ENCODE results near the gene ZNRF1.
"Not testable (repeated sequence)": the region's sequence is repeated elsewhere in the genome, so short reads cannot be mapped to it uniquely, and the experiment has no call there.

The ZNRF1 gene

GRCh38 chr16:75121949-75122568 lies 123.2 kb downstream of the ZNRF1 start:
- no peak for DNase-seq (ENCODE audit: low read depth)
- no peak overlapping the region for H3K4me3 ChIP-seq (ENCODE audit: control insufficient read depth, low read depth, low read length)
- no peak for TF ChIP-seq CTCF (conservative IDR thresholded peaks at IDR 0.05; ENCODE audit: control insufficient read depth, insufficient read depth, low read depth, low read length)

GRCh38 chr16:75122609-75123008 lies 123.8 kb downstream of the ZNRF1 start:
- no peak for DNase-seq (ENCODE audit: low read depth)
- H3K4me3 ChIP-seq (ENCODE audit: control insufficient read depth, low read depth, low read length), result no peak overlapping the region
- TF ChIP-seq CTCF (conservative IDR thresholded peaks at IDR 0.05; ENCODE audit: control insufficient read depth, insufficient read depth, low read depth, low read length), result no peak

DNA sequence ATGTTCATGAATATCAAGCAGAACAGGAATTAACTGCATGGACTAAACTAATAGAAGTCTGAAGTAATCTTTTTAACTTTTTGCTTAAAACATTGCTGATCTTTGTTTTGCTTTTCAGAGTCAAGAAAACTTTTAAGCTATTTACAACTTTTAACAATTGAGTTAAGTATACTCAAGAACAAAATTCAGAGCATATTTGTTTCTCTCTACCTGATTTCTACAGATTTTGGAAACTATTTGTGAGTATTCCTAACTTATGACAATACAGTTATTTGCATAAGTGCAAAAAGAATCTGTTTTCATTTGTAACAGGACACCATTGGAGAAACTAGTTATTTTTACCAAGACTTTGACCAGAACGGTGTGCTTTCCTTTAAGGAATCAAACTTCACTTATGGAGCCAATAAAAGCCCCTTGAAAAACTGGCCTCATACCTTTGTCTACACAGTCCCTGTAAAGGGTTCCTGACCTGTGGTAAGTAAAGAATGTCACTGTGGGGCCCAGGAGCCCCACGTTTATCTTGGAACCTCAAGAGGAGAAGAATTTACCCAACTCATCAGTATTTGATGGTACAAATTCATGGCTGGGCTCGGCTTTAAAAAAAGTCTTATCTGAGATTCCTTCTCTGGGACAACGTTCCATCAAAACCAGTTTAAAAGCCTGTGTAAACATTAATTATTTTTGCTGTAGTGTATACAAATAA lies 129.0 kb downstream of the ZNRF1 start:
- no peak for DNase-seq (ENCODE audit: low read depth)
- TF ChIP-seq CTCF (conservative IDR thresholded peaks at IDR 0.05; ENCODE audit: control insufficient read depth, insufficient read depth, low read depth, low read length), result no peak
- no peak overlapping the region for H3K4me3 ChIP-seq (ENCODE audit: control insufficient read depth, low read depth, low read length)

DNA sequence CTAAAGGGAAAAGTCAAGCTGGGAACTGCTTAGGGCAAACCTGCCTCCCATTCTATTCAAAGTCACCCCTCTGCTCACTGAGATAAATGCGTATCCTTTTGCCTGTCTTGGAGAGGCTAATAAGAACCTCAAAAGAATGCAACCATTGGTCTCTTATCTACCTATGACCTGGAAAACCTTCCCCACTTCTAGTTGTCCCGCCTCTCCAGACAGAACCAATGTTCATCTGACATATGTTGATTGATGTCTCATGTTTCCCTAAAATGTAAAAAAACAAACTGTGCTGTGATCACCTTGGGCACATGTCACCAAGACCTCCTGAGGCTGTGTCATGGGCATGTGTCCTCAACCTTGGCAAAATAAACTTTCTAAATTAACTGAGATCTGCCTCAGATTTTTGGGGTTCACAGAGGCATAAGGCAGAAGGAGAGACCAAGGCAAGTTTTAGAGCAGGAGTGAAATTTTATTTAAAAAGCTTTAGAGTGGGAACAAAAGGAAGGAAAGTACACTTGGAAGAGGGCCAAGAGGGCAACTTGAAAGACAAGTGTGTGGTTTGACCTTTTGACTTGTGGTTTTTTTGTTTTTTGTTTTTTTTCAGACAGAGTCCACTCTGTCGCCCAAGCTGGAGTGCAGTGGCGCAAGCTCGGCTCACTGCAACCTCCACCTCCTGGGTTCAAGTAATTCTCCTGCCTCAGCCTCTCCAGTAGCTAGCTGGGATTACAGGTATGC lies 130.8 kb downstream of the ZNRF1 start:
- DNase-seq (ENCODE audit: low read depth); H3K4me3 ChIP-seq (ENCODE audit: control insufficient read depth, low read depth, low read length): not testable (repeated sequence)

- TF ChIP-seq CTCF (conservative IDR thresholded peaks at IDR 0.05; ENCODE audit: control insufficient read depth, insufficient read depth, low read depth, low read length), result no peak
- no peak for DNase-seq (ENCODE audit: low read depth)
- no peak overlapping the region for H3K4me3 ChIP-seq (ENCODE audit: control insufficient read depth, low read depth, low read length)
Observed at GRCh38 chr16:75130150-75130771, 131.4 kb downstream of the ZNRF1 start.

DNA sequence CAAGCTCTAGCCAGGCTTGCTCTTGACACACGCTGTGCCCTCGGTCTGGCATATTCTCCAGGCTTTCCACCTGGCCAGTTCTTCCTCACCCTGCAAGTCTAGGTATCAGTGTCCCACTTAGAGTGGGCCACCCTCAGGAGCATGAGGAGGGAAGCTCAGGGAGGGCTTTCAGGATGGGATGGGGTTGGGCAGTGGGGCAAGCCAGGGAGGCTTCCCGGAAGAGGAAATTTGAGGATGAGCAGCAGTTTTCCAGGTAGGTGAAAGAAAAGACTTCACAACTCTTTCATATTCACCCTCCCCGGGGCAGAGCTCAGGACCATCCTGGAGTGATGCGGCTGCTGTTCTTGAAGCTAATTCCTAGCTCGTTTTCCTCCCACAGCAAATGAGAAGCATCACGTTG lies 132.3 kb downstream of the ZNRF1 start:
- H3K4me3 ChIP-seq (ENCODE audit: control insufficient read depth, low read depth, low read length), result no peak overlapping the region
- no peak for DNase-seq (ENCODE audit: low read depth)

More for the DNA sequence above, 132.3 kb downstream of the ZNRF1 start:
- TF ChIP-seq CTCF (conservative IDR thresholded peaks at IDR 0.05; ENCODE audit: control insufficient read depth, insufficient read depth, low read depth, low read length), result no peak
